Loucy (cell line): ENCODE data around the gene RNF166.

ENCODE experiments used
- H2AFZ ChIP-seq: fragments of 200-600 bp; sonication (generic); 2 replicates; pipeline ENCODE4 v1.6.0; 2016; ENCODE audit warnings: antibody characterized with exemption, mild to moderate bottlenecking, low read length, moderate library complexity
- H3F3A ChIP-seq: fragments of 200-600 bp; 2 replicates; pipeline ENCODE4 v1.6.0; 2016; ENCODE audit warnings: antibody characterized with exemption, low read depth, mild to moderate bottlenecking
- H3K27me3 ChIP-seq: fragments of 200-600 bp; sonication (generic); 2 replicates; pipeline ENCODE4 v1.6.1; 2014; ENCODE audit warnings: low read length, mild to moderate bottlenecking; ENCODE audit not compliant: insufficient read depth, poor library complexity, severe bottlenecking
- H3K36me3 ChIP-seq: fragments of 200-600 bp; sonication (generic); 2 replicates; pipeline ENCODE4 v1.6.1; 2016; ENCODE audit warnings: low read length; ENCODE audit not compliant: insufficient read depth
- H3K4me1 ChIP-seq: fragments of 200-600 bp; sonication (generic); 2 replicates; pipeline ENCODE4 v1.5.1; 2014; ENCODE audit warnings: low read length, mild to moderate bottlenecking; ENCODE audit not compliant: insufficient read depth, poor library complexity, severe bottlenecking
- H3K4me2 ChIP-seq: fragments of 200-600 bp; sonication (generic); 2 replicates; pipeline ENCODE4 v1.6.0; 2014; ENCODE audit warnings: antibody characterized with exemption, low read length, low read depth, mild to moderate bottlenecking; ENCODE audit not compliant: poor library complexity, severe bottlenecking
- H3K4me3 ChIP-seq: fragments of 200-600 bp; sonication (generic); 2 replicates; pipeline ENCODE4 v1.5.1; 2014; ENCODE audit warnings: low read length, mild to moderate bottlenecking, mixed read lengths; ENCODE audit not compliant: poor library complexity, severe bottlenecking
- H3K79me2 ChIP-seq: fragments of 200-600 bp; sonication (generic); 2 replicates; pipeline ENCODE4 v1.6.1; 2014; ENCODE audit warnings: low read length; ENCODE audit not compliant: insufficient read depth
- H3K9ac ChIP-seq: fragments of 200-600 bp; sonication (generic); 2 replicates; pipeline ENCODE4 v1.6.0; 2014; ENCODE audit warnings: mild to moderate bottlenecking, low read depth, low read length, moderate library complexity; ENCODE audit not compliant: poor library complexity, severe bottlenecking
- H3K9me2 ChIP-seq: fragments of 200-600 bp; sonication (generic); replicated peaks from 2 replicates; pipeline ENCODE4 v1.6.1; 2016; ENCODE audit warnings: low read depth, low read length, mixed read lengths
- H3K9me3 ChIP-seq: fragments of 200-600 bp; sonication (generic); 2 replicates; pipeline ENCODE4 v1.6.1; 2014; ENCODE audit warnings: mild to moderate bottlenecking, antibody characterized with exemption, low read length, low read depth; ENCODE audit not compliant: insufficient read depth
- H4K20me1 ChIP-seq: fragments of 200-600 bp; sonication (generic); 2 replicates; pipeline ENCODE4 v1.6.0; 2014; ENCODE audit warnings: antibody characterized with exemption, low read length, mild to moderate bottlenecking; ENCODE audit not compliant: insufficient read depth, poor library complexity, severe bottlenecking
- EZH2phosphoT487 ChIP-seq: fragments of 200-600 bp; IDR thresholded peaks from 2 replicates; pipeline ENCODE4 v1.6.1; 2018; ENCODE audit warnings: antibody characterized with exemption, mild to moderate bottlenecking, moderate library complexity, borderline replicate concordance
- TF ChIP-seq, protein P1 (sequence below): fragments of 200-600 bp; sonication (generic); conservative IDR thresholded peaks from 2 replicates; pipeline ENCODE4 v1.5.1; 2014; ENCODE audit warnings: mild to moderate bottlenecking, antibody characterized with exemption, low read length

The RNF166 gene

DNA sequence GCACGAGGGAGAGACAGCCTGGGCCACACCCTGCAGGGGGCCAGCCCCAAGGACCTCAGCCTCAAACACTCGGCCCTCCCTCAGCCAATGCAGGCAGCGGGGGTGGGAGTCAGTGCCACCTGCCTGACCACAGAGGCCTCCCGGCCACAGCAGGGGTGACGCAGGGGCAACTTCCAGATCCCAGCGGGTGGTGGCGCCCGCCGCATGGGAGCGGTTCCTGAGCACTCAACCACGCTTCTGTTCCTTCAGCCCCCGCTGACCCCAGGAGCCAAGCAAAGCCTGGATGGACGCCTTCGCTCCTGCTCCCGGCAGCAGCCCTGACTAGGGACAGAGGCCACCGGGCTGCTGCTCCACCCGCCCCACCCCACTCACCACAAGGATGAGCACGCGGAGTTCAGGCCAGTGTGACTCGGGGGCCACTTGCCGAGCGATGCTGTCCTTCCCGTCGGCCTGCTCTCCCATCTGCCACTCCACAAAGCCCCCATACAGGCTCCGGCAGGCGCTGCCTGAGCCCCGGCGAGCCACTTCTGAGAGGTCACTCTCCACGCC lies 50.4 kb downstream of the RNF166 start:
- Histone ChIP-seq H3K79me2 (peaks cover 16% of the 10 kb centered on the region; the same call in 1 of the 2 replicates), H3K4me3 (no peak overlapping the region), H3K4me2 (no peak overlapping the region), H2AFZ (no peak overlapping the region), H3K9me2 (no peaks in the 10 kb centered on the region), H3K27me3 (no peaks in the 10 kb centered on the region), H4K20me1 (no peaks in the 10 kb centered on the region), H3K9me3 (no peaks in the 10 kb centered on the region), H3K4me1 (peaks cover 5% of the 10 kb centered on the region), H3K9ac (no peak overlapping the region), H3K36me3 (no peaks in the 10 kb centered on the region; the same call in 1 of the 2 replicates), H3F3A (no peaks in the 10 kb centered on the region)
- no peak for TF ChIP-seq EZH2phosphoT487
- TF ChIP-seq, protein P1, sequence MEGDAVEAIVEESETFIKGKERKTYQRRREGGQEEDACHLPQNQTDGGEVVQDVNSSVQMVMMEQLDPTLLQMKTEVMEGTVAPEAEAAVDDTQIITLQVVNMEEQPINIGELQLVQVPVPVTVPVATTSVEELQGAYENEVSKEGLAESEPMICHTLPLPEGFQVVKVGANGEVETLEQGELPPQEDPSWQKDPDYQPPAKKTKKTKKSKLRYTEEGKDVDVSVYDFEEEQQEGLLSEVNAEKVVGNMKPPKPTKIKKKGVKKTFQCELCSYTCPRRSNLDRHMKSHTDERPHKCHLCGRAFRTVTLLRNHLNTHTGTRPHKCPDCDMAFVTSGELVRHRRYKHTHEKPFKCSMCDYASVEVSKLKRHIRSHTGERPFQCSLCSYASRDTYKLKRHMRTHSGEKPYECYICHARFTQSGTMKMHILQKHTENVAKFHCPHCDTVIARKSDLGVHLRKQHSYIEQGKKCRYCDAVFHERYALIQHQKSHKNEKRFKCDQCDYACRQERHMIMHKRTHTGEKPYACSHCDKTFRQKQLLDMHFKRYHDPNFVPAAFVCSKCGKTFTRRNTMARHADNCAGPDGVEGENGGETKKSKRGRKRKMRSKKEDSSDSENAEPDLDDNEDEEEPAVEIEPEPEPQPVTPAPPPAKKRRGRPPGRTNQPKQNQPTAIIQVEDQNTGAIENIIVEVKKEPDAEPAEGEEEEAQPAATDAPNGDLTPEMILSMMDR, result no peak

DNA sequence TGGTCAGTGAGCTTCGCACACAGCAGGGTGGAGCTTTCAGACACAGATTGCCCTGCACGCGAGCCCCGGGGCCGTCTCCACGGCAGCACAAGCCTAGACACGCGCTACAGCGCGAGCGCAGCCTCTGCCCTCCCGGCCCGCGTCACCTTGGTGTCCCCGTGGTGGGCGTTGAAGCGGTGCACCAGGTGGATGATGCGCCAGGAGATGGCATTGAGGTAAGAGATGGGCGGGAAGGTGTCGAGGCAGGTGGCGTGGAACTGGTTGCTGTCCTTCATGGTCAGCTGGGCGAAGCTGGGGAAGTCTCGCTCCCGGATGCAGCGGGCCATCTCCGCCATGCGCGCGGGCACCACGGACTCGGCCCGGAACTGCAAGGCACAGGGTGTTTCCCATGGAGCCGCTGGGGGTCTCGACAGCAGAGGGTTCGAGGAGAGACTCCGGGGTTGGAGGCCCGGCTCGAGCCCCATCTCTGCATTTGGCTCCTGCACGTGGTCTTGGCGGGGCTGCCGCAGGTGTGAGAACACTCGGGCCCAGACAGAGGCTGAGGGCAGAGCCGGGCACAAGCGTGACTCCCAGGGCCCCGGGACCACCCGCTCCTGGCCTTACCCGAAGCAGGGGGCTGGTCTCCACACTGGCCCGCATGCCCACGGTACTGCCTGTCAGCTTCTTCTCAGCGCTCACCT lies 51.0 kb downstream of the RNF166 start:
- no peak overlapping the region for H2AFZ ChIP-seq
- no peaks in the 10 kb centered on the region for H3K27me3 ChIP-seq
- no peaks in the 10 kb centered on the region for H3K9me2 ChIP-seq
- H3K4me1 ChIP-seq, result peaks cover 5% of the 10 kb centered on the region
- TF ChIP-seq, protein P1, result no peak
- no peak for TF ChIP-seq EZH2phosphoT487
- no peaks in the 10 kb centered on the region for H3K9me3 ChIP-seq
- H4K20me1 ChIP-seq, result peaks cover 2% of the 10 kb centered on the region
- H3K9ac ChIP-seq, result no peak overlapping the region
- no peak overlapping the region for H3K4me2 ChIP-seq
- no peak overlapping the region for H3K4me3 ChIP-seq
- no peaks in the 10 kb centered on the region for H3F3A ChIP-seq
- no peaks in the 10 kb centered on the region; the same call in 1 of the 2 replicates for H3K36me3 ChIP-seq
- peaks cover 18% of the 10 kb centered on the region for H3K79me2 ChIP-seq

DNA sequence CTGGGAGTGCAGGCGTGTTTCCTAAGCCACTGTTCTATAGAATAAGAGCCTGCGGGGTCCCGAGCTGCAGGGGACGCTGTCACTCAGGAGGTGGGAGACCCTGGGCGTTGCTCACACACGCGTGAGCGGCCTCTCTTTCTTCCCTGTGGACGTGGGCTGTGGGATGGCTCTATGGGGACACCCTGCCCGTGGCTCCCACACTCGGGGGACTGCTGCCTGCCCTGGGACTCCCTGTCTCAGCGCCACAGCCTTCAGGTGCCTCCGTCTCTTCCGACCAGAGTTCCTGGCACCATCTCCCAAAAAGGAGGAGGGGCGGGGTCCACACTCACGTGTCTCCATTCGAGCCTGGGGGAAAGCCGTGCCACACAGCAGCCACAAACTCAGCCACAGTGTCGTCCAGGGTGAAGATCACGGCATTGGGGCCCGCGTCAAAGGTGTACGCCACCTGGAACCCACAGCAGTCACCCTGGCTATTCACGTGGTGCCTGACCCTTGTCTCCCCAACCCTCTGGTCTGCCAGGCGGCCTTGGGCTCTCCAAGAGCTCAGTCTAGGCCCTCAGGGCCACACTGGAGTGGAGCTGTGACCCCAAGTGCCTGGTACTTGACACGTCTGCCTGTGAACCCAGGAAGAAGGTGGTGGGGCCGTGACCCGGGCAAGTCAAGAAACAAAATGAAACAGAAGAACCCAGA lies 51.7 kb downstream of the RNF166 start:
- Histone ChIP-seq H3F3A (no peaks in the 10 kb centered on the region), H4K20me1 (peaks cover 9% of the 10 kb centered on the region), H2AFZ (no peak overlapping the region), H3K79me2 (peaks cover 20% of the 10 kb centered on the region), H3K4me3 (no peak overlapping the region), H3K4me1 (peaks cover 5% of the 10 kb centered on the region), H3K9me2 (no peaks in the 10 kb centered on the region), H3K27me3 (no peaks in the 10 kb centered on the region), H3K36me3 (no peaks in the 10 kb centered on the region; the same call in 1 of the 2 replicates), H3K9ac (no peak overlapping the region), H3K9me3 (no peaks in the 10 kb centered on the region), H3K4me2 (no peak overlapping the region)
- TF ChIP-seq EZH2phosphoT487, result no peak
- TF ChIP-seq, protein P1, result no peak
